IMR-90 (cell line): ENCODE data around the gene ARHGEF1. TPM values are rescaled to one million over a fixed set of nuclear protein-coding genes. Genes with fewer than 3 reads are reported as not detected.
A peak's percentile ranks its signal among the peaks of the same experiment; 100 is the strongest.

Source experiments
- ATAC-seq: fragments of 200-7000 bp; cut with Tn5 transposase; 2 replicates; pipeline ENCODE4 v1.9.1; 2020; ENCODE audit warnings: low read depth, mild to moderate bottlenecking, moderate library complexity
- BruUV-seq: library from RNA; stranded (reverse); fragments of 400-500 nt; replicated peaks from 2 replicates; lab custom pipeline; 2021; lab: Mats Ljungman, UMichigan
- CTCF ChIA-PET: fragments of 300-600 bp; formaldehyde crosslinking; extraction: SDS; loops from one replicate; lab custom pipeline; 2021; ENCODE audit warnings: antibody characterized with exemption; lab: Yijun Ruan, JAX
- POLR2A ChIA-PET: fragments of 300-600 bp; sonication (Branson Sonifier 250); formaldehyde crosslinking; loops from one replicate; lab custom pipeline; 2022; ENCODE audit warnings: antibody characterized with exemption; ENCODE audit not compliant: unreplicated experiment; lab: Charles Lee
- DNase-seq: peaks from one replicate; pipeline ENCODE4 v3.0.0; 2013
- H2AFZ ChIP-seq: replicated peaks from 2 replicates; pipeline ENCODE3; 2013; ENCODE audit warnings: low read length, mild to moderate bottlenecking; ENCODE audit not compliant: poor library complexity
- H2AK5ac ChIP-seq: 2 replicates; pipeline ENCODE4 v1.6.1; 2013; ENCODE audit warnings: low read depth, low read length, inconsistent platforms
- H2AK9ac ChIP-seq: replicated peaks from 2 replicates; pipeline ENCODE3; 2013; ENCODE audit warnings: mild to moderate bottlenecking, low read depth, low read length, moderate library complexity; ENCODE audit not compliant: poor library complexity
- H2BK120ac ChIP-seq: 2 replicates; pipeline ENCODE4 v1.6.1; 2013; ENCODE audit warnings: low read depth, low read length, inconsistent platforms
- H2BK15ac ChIP-seq: 3 replicates; pipeline ENCODE4 v1.6.1; 2013; ENCODE audit warnings: low read depth, low read length, inconsistent platforms
- H2BK20ac ChIP-seq: 2 replicates; pipeline ENCODE4 v1.6.1; 2013; ENCODE audit warnings: low read depth, mild to moderate bottlenecking, inconsistent platforms, low read length, moderate library complexity
- H2BK5ac ChIP-seq: 2 replicates; pipeline ENCODE4 v1.6.1; 2013; ENCODE audit warnings: mild to moderate bottlenecking, low read depth, low read length, inconsistent platforms; ENCODE audit not compliant: poor library complexity, severe bottlenecking
- H3K14ac ChIP-seq: replicated peaks from 2 replicates; pipeline ENCODE4 v1.6.1; 2013; ENCODE audit warnings: low read depth, low read length, inconsistent platforms
- H3K18ac ChIP-seq: 2 replicates; pipeline ENCODE4 v1.6.1; 2013; ENCODE audit warnings: low read depth, low read length, control low read depth
- H3K23ac ChIP-seq: 2 replicates; pipeline ENCODE4 v1.6.1; 2013; ENCODE audit warnings: low read depth, low read length, inconsistent platforms
- H3K27ac ChIP-seq: 2 replicates; pipeline ENCODE4 v1.5.1; 2013; ENCODE audit warnings: mild to moderate bottlenecking, control low read depth, low read length; ENCODE audit not compliant: insufficient read depth
- H3K27me3 ChIP-seq: 2 replicates; pipeline ENCODE4 v1.6.1; 2013; ENCODE audit warnings: low read length; ENCODE audit not compliant: control insufficient read depth, insufficient read depth
- H3K36me3 ChIP-seq: 2 replicates; pipeline ENCODE4 v1.6.1; 2013; ENCODE audit warnings: low read length, mixed read lengths; ENCODE audit not compliant: control insufficient read depth, insufficient read depth
- H3K4ac ChIP-seq: 2 replicates; pipeline ENCODE4 v1.6.1; 2013; ENCODE audit warnings: low read depth, low read length, inconsistent platforms
- H3K4me1 ChIP-seq: 2 replicates; pipeline ENCODE4 v1.6.1; 2013; ENCODE audit warnings: low read length, mixed read lengths; ENCODE audit not compliant: control insufficient read depth, insufficient read depth
- H3K4me2 ChIP-seq: 2 replicates; pipeline ENCODE4 v1.6.1; 2013; ENCODE audit warnings: low read depth, mild to moderate bottlenecking, control low read depth, low read length, moderate library complexity
- H3K4me3 ChIP-seq: 2 replicates; pipeline ENCODE4 v1.5.1; 2013; ENCODE audit warnings: low read depth, mild to moderate bottlenecking, control low read depth, low read length, moderate library complexity; ENCODE audit not compliant: insufficient read depth
- H3K56ac ChIP-seq: 2 replicates; pipeline ENCODE4 v1.6.1; 2013; ENCODE audit warnings: low read length, inconsistent platforms; ENCODE audit not compliant: insufficient read depth; ENCODE audit errors: extremely low read depth
- H3K79me1 ChIP-seq, 2 experiments: 2 replicates each; pipeline ENCODE4 v1.6.1; 2013; ENCODE audit warnings: low read length in 2 of 2, inconsistent platforms in 1 of 2, low read depth in 1 of 2
- H3K9ac ChIP-seq: 2 replicates; pipeline ENCODE4 v1.6.1; 2013; ENCODE audit warnings: low read depth, low read length, control low read depth
- H3K9me1 ChIP-seq: 2 replicates; pipeline ENCODE4 v1.6.1; 2013; ENCODE audit warnings: low read length, inconsistent platforms; ENCODE audit not compliant: insufficient read depth
- H3K9me3 ChIP-seq: 2 replicates; pipeline ENCODE4 v1.6.1; 2013; ENCODE audit warnings: low read length; ENCODE audit not compliant: control insufficient read depth, insufficient read depth
- H4K20me1 ChIP-seq: 2 replicates; pipeline ENCODE4 v1.6.1; 2013; ENCODE audit warnings: low read length, inconsistent platforms; ENCODE audit not compliant: insufficient read depth
- H4K5ac ChIP-seq: 2 replicates; pipeline ENCODE4 v1.6.1; 2013; ENCODE audit warnings: mild to moderate bottlenecking, low read depth, low read length, control low read depth
- H4K8ac ChIP-seq, 2 experiments: 2 replicates each; pipeline ENCODE4 v1.6.1; 2013; ENCODE audit warnings: low read depth in 2 of 2, low read length in 2 of 2, control low read depth in 1 of 2, inconsistent platforms in 1 of 2
- H4K91ac ChIP-seq: 2 replicates; pipeline ENCODE4 v1.6.1; 2013; ENCODE audit warnings: low read depth, low read length, inconsistent platforms; ENCODE audit not compliant: insufficient read depth
- BHLHE40 ChIP-seq: fragments of 150-350 bp; IDR thresholded peaks from 2 replicates; pipeline ENCODE4 v1.6.1; 2016; ENCODE audit warnings: mild to moderate bottlenecking, low read depth, low read length
- CEBPB ChIP-seq: IDR thresholded peaks from 2 replicates; pipeline ENCODE4 v1.6.1; 2012; ENCODE audit warnings: low read depth, low read length, improper control_type of control experiment
- CHD1 ChIP-seq: IDR thresholded peaks from 2 replicates; pipeline ENCODE4 v1.6.1; 2012; ENCODE audit warnings: low read depth, low read length, improper control_type of control experiment
- CTCF ChIP-seq: conservative IDR thresholded peaks from 2 replicates; pipeline ENCODE4 v1.5.1; 2012; ENCODE audit warnings: mild to moderate bottlenecking, low read depth, low read length, improper control_type of control experiment
- ELK1 ChIP-seq: fragments of 150-350 bp; IDR thresholded peaks from 2 replicates; pipeline ENCODE4 v1.6.1; 2016; ENCODE audit warnings: low read depth, mild to moderate bottlenecking, low read length, moderate library complexity, borderline replicate concordance
- FOS ChIP-seq: fragments of 150-350 bp; IDR thresholded peaks from 2 replicates; pipeline ENCODE4 v1.6.1; 2016; ENCODE audit warnings: low read depth, low read length
- MAFK ChIP-seq: IDR thresholded peaks from 2 replicates; pipeline ENCODE4 v1.6.1; 2012; ENCODE audit warnings: low read depth, low read length, improper control_type of control experiment
- MAZ ChIP-seq: IDR thresholded peaks from 2 replicates; pipeline ENCODE4 v1.6.1; 2012; ENCODE audit warnings: low read depth, mild to moderate bottlenecking, low read length, improper control_type of control experiment, moderate library complexity, borderline replicate concordance
- MXI1 ChIP-seq: IDR thresholded peaks from 2 replicates; pipeline ENCODE4 v1.6.1; 2012; ENCODE audit warnings: low read depth, mild to moderate bottlenecking, low read length, moderate library complexity, borderline replicate concordance
- NFE2L2 ChIP-seq: fragments of 150-350 bp; IDR thresholded peaks from 2 replicates; pipeline ENCODE4 v1.6.1; 2016; ENCODE audit warnings: low read depth, mild to moderate bottlenecking, low read length
- RAD21 ChIP-seq: IDR thresholded peaks from 2 replicates; pipeline ENCODE4 v1.6.1; 2012; ENCODE audit warnings: low read length, improper control_type of control experiment
- RCOR1 ChIP-seq: IDR thresholded peaks from 2 replicates; pipeline ENCODE4 v1.6.1; 2012; ENCODE audit warnings: mild to moderate bottlenecking, low read length, improper control_type of control experiment; ENCODE audit not compliant: insufficient replicate concordance
- RFX5 ChIP-seq: IDR thresholded peaks from 2 replicates; pipeline ENCODE4 v1.8.0; 2012; ENCODE audit warnings: low read depth, mild to moderate bottlenecking, low read length, moderate library complexity
- SMC3 ChIP-seq: fragments of 150-350 bp; IDR thresholded peaks from 2 replicates; pipeline ENCODE4 v1.6.1; 2016; ENCODE audit warnings: low read depth, mild to moderate bottlenecking, antibody characterized with exemption, low read length, moderate library complexity
- WGBS, 2 experiments: methylation state at CpG; one replicate each; pipeline versions ENCODE4 v1.1.5 to v1.1.7; 2013; ENCODE audit warnings: missing lambda C conversion rate in 2 of 2; ENCODE audit not compliant: insufficient read length in 1 of 2; ENCODE audit errors: extremely low coverage in 2 of 2; 5-methylcytosine and 5-hydroxymethylcytosine counted together
- dilution Hi-C: fragments of 300-500 bp; cut with HindIII; formaldehyde crosslinking; loops from one replicate; pipeline ENCODE4 v1.14.3; 2018; ENCODE audit warnings: low sequenced_read_pairs; ENCODE audit not compliant: unreplicated experiment
- in situ Hi-C: fragments of 300-500 bp; cut with MboI; formaldehyde crosslinking; loops from 3 replicates; pipeline ENCODE4 v1.14.3; 2019; ENCODE audit warnings: low sequenced_read_pairs, inconsistent platforms, mixed read lengths
- intact Hi-C: fragments of 100-400 bp; cut with micrococcal nuclease; formaldehyde crosslinking; loops from 2 replicates; pipeline ENCODE4 v1.10.0; 2022
- polyA plus RNA-seq, 3 experiments: library from polyadenylated mRNA; depleted of rRNA; stranded (reverse); fragments of >200 nt; gene quantifications; 2 replicates each; pipeline ENCODE4 v1.2.3, GENCODE V29; 2012; ENCODE audit warnings: low replicate concordance in 1 of 3
- total RNA-seq: library from RNA; depleted of rRNA; stranded (reverse); fragments of >200 nt; gene quantifications from 2 replicates; pipeline ENCODE4 v1.2.3, GENCODE V29; 2012
- TF ChIP-seq, protein P1 (sequence below): fragments of 150-350 bp; IDR thresholded peaks from 2 replicates; pipeline ENCODE4 v1.6.1; 2017; ENCODE audit warnings: mild to moderate bottlenecking, antibody characterized with exemption, low read length, low read depth

Gene ARHGEF1
- total and polyA plus RNA-seq, 2 of the 4 experiments (the other 2 are of a cell fraction) = 11.5 to 47.1 TPM

GRCh38 chr19:41933693-41934426 lies 50.9 kb downstream of the ARHGEF1 start:
- ChIA-PET POLR2A (no interaction called here), CTCF (no interaction called here)
- Histone ChIP-seq H2BK120ac (no peak overlapping the region), H3K9me1 (no peaks in the 10 kb centered on the region; the same call in 1 of the 2 replicates), H3K36me3 (no peaks in the 10 kb centered on the region), H3K18ac (no peak overlapping the region), H3K4me2 (no peak overlapping the region), H3K27ac (no peak overlapping the region), H3K14ac (no peak overlapping the region), H3K9ac (no peak overlapping the region), H3K4ac (no peak overlapping the region), H3K4me1 (peaks cover 15% of the 10 kb centered on the region), H2BK20ac (no peak overlapping the region), H2AK9ac (no peak overlapping the region), H3K9me3 (no peaks in the 10 kb centered on the region), H3K79me1 (no peaks in the 10 kb centered on the region), H2AFZ (peak overlapping the region; percentile 10), H3K56ac (no peak overlapping the region), H2AK5ac (no peak overlapping the region), H3K23ac (peak overlapping the region; percentile 68; the same call in 1 of the 2 replicates), H4K5ac (no peak overlapping the region), H2BK15ac (no peak overlapping the region), H4K20me1 (peaks cover 7% of the 10 kb centered on the region), H3K4me3 (no peak overlapping the region), H2BK5ac (no peak overlapping the region), H3K27me3 (peaks cover 67% of the 10 kb centered on the region), H4K91ac (no peak overlapping the region), H4K8ac (no peak overlapping the region)
- dilution Hi-C loops = no loop called here
- no TSS peak for BruUV-seq
- DNase-seq = no peak
- in situ Hi-C loops = no loop called here
- intact Hi-C loops = loop anchor here (5.0 kb wide), 1 partner anchor 52 kb away; the partner anchor contains the start of gene ARHGEF1
- WGBS, 2 experiments = 50% methylated on average over 2 of the region's 7 CpGs; no CpG with 5 or more reads in 1 of the 2 experiments
- ATAC-seq = no peak
- no peak for TF ChIP-seq RFX5
- TF ChIP-seq, protein P1, sequence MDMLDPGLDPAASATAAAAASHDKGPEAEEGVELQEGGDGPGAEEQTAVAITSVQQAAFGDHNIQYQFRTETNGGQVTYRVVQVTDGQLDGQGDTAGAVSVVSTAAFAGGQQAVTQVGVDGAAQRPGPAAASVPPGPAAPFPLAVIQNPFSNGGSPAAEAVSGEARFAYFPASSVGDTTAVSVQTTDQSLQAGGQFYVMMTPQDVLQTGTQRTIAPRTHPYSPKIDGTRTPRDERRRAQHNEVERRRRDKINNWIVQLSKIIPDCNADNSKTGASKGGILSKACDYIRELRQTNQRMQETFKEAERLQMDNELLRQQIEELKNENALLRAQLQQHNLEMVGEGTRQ = no peak
- no peak for TF ChIP-seq RAD21
- no peak for TF ChIP-seq RCOR1
- TF ChIP-seq ELK1 = no peak
- TF ChIP-seq CEBPB = no peak
- TF ChIP-seq MAZ = no peak
- TF ChIP-seq FOS = no peak
- no peak for TF ChIP-seq BHLHE40
- TF ChIP-seq MAFK = no peak
- TF ChIP-seq SMC3 = no peak
- no peak for TF ChIP-seq NFE2L2
- TF ChIP-seq CTCF = no peak
- TF ChIP-seq CHD1 = no peak
- no peak for TF ChIP-seq MXI1
